NCI-H1105 treated with DMSO at 0.1 percent for 48 hours (cell line): ENCODE measurements around the gene GALNS.
"Not testable (repeated sequence)": the region's sequence is repeated elsewhere in the genome, so short reads cannot be mapped to it uniquely, and the experiment has no call there.

Experiments
- DNase-seq: peaks from one replicate; lab custom pipeline; 2025; lab: John Stamatoyannopoulos, UW

GALNS gene, protein sequence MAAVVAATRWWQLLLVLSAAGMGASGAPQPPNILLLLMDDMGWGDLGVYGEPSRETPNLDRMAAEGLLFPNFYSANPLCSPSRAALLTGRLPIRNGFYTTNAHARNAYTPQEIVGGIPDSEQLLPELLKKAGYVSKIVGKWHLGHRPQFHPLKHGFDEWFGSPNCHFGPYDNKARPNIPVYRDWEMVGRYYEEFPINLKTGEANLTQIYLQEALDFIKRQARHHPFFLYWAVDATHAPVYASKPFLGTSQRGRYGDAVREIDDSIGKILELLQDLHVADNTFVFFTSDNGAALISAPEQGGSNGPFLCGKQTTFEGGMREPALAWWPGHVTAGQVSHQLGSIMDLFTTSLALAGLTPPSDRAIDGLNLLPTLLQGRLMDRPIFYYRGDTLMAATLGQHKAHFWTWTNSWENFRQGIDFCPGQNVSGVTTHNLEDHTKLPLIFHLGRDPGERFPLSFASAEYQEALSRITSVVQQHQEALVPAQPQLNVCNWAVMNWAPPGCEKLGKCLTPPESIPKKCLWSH

DNA sequence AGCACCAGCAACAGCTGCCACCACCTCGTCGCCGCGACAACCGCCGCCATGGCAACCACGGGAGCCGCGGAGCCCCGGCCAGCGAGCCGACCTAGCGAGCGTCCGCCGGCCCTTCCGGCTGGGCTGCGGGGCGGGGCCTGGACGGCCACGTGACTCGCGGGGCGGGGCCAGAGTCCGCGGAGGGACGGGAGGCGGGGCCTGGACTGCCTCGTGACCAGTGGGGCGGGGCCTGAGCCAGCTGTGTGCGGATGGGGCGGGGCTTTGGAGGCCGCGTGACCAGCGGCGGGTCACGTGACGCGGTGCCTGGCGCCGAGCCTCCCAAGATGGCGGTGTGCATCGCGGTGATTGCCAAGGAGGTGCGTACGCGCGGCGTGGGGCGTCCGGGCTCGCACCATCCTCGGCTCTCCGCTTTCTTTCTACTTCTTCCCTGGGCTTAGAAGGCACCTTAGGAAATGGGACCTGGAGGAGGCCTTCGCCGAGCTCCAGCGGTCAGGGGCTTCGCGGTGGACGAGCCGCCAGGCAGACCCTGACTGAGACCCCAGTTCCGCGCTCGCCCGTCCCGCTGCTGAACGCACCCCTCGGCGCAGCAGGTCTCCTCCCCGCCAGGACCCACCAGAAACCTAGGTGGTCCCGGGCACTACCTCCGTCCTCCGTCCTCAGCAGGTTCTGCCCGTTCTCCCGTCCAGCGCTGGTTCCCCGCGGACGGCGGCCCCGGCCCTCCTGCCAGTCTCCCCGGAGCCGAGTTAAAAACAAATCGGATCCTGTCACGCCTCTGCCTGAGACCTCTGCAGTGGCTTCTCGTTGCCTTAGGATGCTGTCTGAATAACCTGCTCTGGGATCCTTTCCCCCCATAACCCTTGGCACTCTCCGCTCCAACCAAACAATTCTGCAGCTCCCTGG, at the start of gene GALNS, which contains the start of gene TRAPPC2L:
Gene GALNS (minus strand): TSS at position 120 of the 900 bp plus-strand sequence. CDS start 70 bp downstream, at position 50.
Gene TRAPPC2L (plus strand): TSS at position 300 of the 900 bp plus-strand sequence. CDS start 24 bp downstream, at position 324.
- peak; percentile 81 for DNase-seq

DNA sequence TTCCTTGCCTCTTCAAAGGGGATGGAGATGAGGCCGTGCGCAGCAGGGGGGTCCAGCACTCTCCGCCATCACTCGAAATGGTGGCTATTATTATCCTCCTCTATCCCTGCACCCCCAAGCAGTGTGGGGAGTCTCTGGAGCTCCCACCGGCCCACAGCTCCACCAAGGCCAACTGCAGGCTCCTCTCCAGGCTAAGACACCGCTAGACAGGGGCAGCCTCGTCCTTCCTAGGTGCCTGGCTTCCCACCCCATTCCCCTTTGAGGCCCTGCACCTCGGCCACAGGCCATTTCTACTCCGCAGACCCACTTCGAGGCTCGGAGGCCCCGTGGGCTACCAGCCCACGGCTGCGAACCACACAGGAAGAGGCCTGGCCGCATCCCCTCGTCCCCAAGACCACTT, 49.3 kb upstream of the GALNS start:
- DNase-seq = no peak

GRCh38 chr16:88905563-88905962, 48.8 kb upstream of the GALNS start:
- DNase-seq = no peak

DNA sequence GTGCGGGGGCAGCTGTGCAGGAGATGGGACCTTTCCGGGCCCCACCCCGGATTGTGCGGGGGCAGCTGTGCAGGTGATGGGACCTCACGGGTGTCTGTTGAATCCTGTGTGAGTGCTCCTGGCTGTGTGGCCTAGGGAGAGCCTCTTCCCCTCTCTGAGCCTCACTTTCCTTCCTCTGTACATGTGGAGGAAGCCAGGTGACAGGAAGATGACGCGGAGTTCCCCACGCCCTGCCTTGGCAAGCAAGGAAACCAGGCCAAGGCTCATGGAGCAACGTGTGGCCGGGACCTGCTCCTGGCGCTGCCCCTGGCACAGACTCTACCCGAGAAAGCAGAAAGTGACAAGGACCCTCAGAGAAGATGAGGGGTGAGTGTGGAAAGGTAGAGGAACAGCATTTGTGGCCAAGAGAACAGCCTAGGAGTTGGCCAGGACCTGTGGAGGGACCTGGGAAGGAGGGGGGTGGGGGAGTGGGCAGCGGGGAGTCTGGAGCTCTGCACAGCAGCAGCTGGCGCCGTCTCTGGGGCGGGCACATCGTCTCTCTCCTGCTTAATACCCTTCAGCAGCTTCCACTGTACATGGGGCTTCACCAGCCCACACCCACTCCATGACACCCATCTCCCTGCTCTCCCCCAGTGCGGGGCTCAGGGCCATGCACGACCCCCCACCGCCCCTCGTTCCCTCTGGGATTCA, 48.1 kb upstream of the GALNS start:
- DNase-seq = no peak

- no peak for DNase-seq
These were observed 46.5 kb upstream of the GALNS start for GRCh38 chr16:88903267-88903666.

GRCh38 chr16:88902744-88903143, 46.0 kb upstream of the GALNS start:
- DNase-seq = no peak

DNA sequence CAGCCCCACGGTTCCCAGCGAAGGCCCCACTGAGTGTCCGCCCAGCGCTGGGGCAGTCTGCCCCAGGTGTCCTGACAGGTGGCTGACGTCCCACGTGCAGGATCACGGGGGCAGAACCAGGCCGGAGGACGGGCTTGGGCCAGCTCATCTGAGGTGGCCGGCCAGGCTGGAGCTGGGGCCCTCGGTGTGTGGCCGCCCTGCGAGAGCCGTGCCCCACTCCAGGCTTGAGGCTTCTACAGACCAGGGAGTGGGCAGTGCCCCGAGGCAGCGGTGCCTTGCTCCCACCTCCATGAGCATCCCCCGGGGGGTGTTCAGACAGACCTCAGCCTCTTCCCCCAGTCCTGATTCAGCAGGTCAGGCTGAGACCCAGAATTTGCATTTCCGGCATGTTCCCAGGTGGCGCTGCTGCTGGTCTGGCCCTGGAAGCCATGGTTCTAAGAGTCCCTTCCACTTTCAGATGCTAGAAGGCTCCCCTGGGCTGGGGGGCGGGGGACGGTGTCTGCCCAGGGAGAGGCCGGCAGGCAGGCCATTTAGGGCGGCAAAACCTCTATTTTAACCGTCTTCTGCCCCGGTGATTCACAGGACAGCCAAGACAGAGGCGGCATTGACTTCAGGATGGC, 45.1 kb upstream of the GALNS start:
- no peak for DNase-seq

GRCh38 chr16:88900662-88901052, 43.9 kb upstream of the GALNS start:
- DNase-seq = no peak

DNA sequence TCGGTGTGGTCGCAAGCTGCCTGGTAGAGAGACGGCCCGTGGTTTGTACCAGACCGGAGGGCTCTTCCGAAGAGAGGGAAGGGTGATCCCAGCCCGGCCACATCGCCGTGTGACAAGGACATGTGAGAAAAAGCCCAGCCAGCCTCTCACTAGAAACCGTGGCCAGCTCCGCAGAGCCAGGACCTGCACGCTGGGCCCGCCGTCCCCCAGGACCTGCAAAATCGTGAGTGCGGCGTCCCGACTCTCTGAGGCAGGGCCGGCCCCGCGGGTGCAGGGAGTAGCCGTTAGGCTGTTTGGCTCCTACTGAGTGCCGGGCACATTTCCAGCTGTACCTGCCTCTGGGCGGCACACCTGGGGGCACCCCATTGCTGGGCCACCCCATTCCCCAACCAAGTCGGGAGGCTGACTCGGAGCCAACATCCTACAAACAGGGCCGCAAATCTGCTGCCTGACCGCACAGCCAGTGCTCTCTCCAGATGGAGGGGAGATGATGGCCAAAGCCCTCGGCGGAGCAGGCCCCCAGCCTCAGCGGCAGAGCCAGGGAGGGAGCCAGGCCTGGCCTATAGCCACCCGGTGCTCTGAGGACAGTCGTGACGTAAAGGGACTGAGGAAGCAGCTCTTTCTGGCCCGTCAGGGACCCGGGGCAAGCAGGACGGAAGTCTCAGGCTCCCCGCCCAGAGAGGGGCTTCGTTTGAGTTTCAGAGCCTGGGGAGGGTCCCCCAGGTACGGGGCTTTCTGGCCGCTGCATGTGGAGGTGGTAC, 43.3 kb upstream of the GALNS start:
- no peak for DNase-seq

- DNase-seq = no peak
These were observed 41.1 kb upstream of the GALNS start for GRCh38 chr16:88897696-88898425.

- DNase-seq = no peak
These were observed 39.7 kb upstream of the GALNS start for GRCh38 chr16:88896238-88897070.

DNA sequence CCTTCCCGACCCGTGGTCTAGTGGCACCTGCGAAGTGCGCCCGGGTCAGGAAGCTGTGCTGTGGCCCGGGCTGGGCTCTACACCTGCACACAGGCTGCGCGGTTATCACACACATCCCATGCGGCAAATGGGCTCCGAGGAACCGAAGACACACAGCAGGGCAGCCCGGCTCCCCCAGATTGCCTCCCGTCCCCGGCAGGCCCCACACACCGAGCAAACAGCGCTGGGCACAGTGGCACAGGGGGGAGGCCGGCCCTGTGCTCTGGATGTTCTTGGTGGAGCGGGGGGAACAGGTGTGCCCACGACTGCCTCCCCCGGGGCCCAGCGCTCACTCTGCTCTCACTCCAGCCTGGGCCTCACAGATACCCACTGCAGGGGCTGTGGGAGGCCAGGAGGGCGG, 38.6 kb upstream of the GALNS start:
- DNase-seq = no peak

- DNase-seq = no peak
These were observed 38.0 kb upstream of the GALNS start for GRCh38 chr16:88894681-88895300.

DNA sequence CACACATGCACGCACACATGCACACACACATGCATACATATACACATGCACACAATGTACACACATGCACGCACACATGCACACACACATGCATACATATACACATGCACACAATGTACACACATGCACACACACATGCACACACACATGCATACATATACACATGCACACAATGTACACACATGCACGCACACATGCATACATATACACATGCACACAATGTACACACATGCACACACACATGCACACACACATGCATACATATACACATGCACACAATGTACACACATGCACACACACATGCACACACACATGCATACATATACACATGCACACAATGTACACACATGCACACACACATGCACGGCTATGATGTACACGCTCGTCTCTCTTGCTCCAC, 37.5 kb upstream of the GALNS start:
- not testable (repeated sequence) for DNase-seq

- DNase-seq = no peak
These were observed 36.6 kb upstream of the GALNS start for GRCh38 chr16:88893127-88893968.

GRCh38 chr16:88892065-88892464, 35.3 kb upstream of the GALNS start:
- DNase-seq = no peak

DNA sequence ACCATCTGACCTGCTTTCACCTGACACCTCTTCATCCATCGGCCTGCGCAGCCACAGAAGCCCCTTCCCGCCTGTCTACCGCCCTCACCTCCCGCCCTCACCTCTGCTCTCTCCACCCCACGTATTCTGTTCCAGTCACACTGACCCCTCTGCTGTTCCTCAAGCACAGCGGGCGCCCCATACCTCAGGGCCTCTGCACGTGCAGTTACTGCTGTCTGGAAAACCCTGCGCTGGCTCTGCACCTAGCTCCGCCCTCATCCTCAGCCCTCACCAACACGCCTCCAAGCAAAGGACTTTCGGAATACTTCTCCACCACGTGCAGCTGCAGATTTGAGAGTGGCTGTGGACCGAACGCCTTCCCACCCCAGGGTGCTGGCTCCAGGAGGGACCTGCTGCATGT, 34.3 kb upstream of the GALNS start:
- no peak for DNase-seq
